ENCODE data around the gene GP9.

Gene GP9

DNA sequence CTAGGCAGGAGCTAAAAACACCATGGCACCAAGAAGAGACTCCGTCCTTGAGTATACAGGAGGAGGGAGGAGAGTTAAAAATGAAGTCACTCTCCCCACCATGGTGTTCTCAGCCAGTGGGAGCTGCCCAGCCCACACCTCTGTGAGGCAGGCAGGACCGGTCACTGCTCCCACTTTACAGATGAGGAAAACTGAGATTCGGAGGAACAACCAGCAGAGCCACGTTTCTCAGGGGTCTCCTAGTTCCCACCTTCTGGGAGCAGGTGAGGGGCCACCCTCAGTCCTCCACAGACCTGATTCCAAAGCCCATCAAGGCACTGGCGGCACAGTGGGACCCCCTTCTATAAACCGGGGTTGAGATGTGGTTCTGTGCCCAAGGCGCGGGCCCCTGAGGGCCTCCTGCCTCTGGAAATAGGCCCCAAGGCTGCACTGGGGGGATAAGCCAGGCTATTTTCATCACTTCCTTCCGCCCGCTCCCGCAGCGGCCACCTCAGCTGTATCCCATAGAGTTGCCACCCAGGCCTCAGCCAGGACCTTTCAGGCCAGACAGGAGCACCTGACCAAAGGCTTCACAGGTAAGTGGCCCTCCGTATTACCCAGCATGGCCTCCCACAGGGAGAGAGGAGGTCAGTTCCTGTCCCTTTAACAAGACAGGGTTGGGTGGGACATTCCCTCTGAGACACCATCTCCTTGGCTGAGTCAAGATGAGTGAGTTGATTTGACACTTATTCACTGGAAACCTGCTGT, at the start of gene GP9:
Gene GP9, plus strand, starts transcription at position 504 of the 747 bp plus-strand sequence. CDS start 961 bp downstream, outside the sequence.
- DNase-seq (ENCODE audit: low read depth in 2 of 2), result no peak

DNA sequence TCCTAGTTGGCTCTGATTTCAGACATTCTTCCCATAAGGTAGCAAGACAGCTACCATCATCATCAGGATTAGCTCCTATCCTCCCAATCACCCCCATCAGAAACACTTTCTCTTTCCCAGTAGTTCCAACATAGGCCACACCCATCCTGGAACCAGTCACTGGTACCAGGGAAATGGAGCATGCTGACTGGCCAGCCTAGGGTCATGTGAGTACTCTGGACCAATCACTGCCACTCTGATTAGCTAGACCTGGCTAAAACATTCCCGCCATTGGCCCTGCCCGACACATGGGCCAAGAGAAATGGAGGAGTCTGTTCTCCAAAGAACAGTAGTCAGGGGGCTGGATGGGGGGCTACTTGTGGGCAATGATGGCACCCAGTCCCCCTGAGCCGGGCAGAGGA, 47.1 kb upstream of the GP9 start:
- no peak for DNase-seq (ENCODE audit: low read depth in 2 of 2)

DNA sequence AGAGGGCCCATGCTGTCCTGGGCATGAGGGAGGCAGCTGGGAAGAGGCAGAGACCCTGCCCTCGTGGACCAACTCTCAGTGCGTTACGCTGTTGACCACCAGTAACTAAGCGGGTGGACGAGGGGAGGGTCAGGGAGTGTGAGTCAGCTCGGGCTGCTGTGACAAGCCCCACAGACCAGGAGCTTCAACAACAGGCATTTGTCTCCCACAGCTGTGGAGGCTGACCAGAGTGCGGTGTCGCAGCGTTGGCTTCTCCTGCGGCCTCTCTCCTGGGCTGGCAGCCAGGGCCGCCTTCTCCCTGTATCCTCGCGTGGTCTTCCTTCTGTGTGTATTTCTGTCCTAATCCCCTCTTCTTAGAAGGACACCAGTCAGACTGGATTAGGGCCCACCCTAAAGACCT, 46.4 kb upstream of the GP9 start:
- no peak for DNase-seq (ENCODE audit: low read depth in 2 of 2)

DNA sequence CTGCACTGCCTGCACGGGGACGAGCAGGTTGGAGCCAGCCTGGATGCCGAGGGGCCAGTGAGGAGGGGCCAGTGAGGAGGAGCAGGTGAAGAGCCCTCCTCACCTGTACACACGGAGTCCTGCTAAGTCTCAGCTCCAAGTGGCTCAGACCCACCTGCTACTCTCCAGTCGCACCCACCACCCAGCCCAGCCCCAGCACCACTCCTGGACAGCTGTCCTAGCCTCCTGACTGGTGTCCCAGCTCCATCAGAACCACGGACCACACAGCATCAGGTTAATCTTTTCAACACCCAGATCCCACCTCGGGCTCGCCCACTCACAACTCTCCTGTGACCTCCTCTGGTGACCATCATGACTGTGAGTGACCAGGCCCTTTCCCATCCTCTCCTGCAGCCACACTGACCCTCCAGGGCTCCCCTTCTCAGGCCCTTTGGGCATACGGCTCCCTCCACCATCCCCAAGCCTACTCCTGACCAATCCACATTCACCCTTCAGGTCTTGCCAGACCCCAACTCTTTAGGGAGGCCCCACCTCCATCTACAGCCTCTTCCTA, 45.7 kb upstream of the GP9 start:
- DNase-seq (ENCODE audit: low read depth in 2 of 2), result no peak

DNA sequence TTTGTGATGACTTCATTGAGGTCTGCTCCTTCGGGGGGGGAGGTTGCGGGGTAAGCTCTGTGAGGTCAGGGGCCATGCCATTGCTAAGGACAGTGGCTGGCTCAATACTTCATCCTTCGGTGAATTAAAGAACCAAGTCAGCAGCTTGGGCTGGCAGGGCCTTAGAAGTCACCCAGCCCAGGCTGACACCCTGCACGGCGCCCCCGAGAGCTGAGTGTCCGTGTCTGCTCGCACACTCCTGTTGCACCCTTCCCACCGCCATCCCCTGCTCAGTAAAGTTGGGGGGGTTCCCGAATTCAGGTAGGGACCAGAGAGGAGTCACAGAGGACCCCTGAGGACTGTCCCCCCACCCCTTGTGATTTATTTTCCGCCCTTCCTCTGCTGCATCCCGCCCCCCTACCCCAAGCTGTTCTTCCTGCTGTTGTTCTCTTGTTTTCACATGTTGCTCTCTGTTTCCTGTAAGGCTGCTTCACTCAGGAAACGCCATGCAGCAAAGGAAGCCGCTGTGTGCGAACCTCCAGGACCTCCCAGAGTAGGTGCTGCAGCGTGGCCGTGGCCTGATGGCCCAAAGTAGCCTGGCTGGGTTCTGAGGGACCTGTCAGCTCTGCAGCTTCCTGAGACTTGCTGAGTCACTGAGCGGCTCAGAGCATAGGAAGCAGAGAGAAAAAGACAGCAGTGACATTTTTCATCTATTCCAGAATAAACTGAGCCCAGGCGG, 45.0 kb upstream of the GP9 start:
- no peak for DNase-seq (ENCODE audit: low read depth in 2 of 2)

GRCh38 chr3:129016356-129016719, 44.2 kb upstream of the GP9 start:
- DNase-seq (ENCODE audit: low read depth in 2 of 2), result peak in 1 of 2 donors; percentile 32

- no peak for DNase-seq (ENCODE audit: low read depth in 2 of 2)
Measured at GRCh38 chr3:129016720-129017483, 43.7 kb upstream of the GP9 start.

GRCh38 chr3:129017484-129017899, 43.1 kb upstream of the GP9 start:
- DNase-seq (ENCODE audit: low read depth in 2 of 2), result no peak

DNA sequence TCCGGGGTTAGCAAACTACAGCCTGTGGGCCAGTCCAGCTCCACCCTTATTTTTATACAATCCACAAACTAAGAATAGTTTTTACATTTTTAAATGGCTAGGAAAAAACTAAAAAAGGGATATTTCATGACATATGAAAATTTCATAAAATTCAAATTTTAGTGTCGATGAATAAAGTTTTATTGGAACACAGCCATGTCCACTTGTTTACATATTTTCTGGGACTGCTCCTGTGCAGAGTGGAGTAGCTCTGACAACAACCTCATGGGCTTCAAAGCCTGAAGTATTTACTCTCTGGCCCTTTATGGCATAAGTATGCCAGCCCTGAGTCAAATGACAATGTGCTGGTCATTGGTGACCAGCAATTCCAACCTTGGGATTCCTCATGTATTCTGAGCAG, 42.3 kb upstream of the GP9 start:
- DNase-seq (ENCODE audit: low read depth in 2 of 2), result no peak

GRCh38 chr3:129018751-129019150, 41.8 kb upstream of the GP9 start:
- no peak for DNase-seq (ENCODE audit: low read depth in 2 of 2)

- DNase-seq (ENCODE audit: low read depth in 2 of 2), result no peak
Measured at GRCh38 chr3:129019266-129019665, 41.3 kb upstream of the GP9 start.

- no peak for DNase-seq (ENCODE audit: low read depth in 2 of 2)
Measured at GRCh38 chr3:129020691-129021090, 39.9 kb upstream of the GP9 start.

DNA sequence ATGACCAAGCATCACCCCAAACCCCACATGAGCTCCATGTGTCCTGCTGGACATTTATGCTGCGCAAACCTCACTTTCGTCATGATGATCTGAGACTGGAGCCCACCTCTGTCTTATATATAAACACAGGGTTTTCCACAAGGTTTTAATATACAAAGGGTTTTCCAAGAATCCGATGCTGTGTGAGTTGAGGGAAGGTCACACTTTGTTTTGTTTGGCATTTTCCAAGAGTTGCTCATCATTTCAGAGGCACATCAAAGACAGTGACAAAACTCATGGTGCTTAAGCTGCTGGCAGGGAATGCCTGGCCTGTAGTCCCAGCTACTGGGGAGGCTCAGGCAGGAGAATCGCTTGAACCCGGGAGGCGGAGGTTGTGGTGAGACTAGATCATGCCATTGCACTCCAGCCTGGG, 39.4 kb upstream of the GP9 start:
- no peak for DNase-seq (ENCODE audit: low read depth in 2 of 2)

GRCh38 chr3:129022114-129023007, 38.2 kb upstream of the GP9 start:
- no peak for DNase-seq (ENCODE audit: low read depth in 2 of 2)

DNA sequence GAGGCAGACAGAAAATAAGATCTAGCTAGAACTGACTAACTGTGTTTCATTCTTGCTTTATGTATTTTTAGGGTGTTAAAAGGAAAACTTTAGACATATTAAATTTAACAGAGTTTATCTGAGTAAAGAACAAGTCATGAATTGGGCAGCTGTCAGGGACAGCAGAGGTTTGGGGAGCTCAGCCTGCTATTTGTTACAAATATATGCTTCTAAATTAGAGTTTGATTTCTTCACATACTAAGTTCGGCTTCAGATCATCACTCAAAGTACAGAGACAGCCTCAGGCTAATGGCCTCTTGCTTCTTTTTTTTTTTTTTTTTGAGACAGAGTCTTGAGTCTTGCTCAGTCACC, 37.6 kb upstream of the GP9 start:
- DNase-seq (ENCODE audit: low read depth in 2 of 2), result no peak

DNA sequence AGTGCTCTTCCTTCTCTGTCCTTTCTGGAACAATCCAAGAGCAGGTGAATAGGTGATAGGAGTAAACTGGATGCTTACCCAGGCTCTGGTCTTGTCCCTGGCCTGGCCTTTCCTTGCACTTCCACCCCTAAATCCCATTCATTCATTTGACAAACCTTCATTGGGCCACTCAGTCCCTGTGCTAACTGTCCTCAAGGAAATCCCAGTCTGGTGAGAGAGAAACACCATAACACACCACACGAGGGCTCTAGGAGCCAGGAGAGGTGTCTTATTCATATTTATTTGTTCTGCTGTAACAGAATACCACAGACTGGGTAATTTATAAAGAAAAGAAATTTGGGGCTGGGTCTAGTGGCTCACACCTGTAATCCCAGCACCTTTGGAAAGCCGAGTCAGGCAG, 36.7 kb upstream of the GP9 start:
- no peak for DNase-seq (ENCODE audit: low read depth in 2 of 2)

- DNase-seq (ENCODE audit: low read depth in 2 of 2), result no peak
Measured at GRCh38 chr3:129025108-129025507, 35.5 kb upstream of the GP9 start.

GRCh38 chr3:129025691-129026435, 34.7 kb upstream of the GP9 start:
- no peak for DNase-seq (ENCODE audit: low read depth in 2 of 2)

DNA sequence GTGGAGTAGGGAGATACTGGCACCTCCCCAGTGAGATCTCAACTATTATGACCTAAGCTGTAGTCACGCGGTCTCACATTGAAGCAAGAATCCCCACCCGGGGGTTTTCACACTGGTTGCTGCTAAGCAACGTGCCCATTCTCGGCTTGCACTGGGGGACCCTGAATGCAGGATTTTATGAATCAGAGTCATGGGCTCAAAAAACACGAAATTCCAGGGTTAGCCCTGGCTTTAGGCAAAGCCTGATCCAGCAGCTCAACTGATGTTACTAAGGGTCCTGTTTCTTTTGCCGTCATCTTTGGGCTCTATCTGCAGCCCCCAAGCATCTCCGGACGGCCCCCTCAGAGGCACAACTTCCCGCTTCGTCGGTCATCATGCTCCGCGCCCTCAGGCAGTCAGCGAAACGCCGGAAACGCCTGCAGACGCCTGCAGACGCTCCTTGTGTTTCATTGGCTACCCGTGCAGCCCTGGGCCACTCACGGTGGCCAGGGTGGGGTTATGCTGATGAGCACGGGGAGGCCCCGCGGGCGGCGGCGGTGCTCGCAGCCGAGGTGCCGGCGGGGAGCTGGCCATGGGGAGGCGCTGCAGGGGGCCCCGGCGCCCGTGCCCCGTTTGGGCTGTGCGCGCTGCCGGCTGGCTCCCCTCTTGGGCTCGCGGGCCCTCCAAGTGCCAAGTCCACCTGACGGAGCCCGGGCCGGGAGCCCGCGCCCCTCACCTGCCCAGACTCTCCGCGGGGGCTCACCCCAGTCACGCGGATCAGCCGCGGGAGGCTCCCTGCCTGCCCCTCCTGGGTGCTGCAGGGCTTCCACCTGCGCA, 33.6 kb upstream of the GP9 start:
- peak; percentile 88 to 89 for DNase-seq (ENCODE audit: low read depth in 2 of 2)

DNA sequence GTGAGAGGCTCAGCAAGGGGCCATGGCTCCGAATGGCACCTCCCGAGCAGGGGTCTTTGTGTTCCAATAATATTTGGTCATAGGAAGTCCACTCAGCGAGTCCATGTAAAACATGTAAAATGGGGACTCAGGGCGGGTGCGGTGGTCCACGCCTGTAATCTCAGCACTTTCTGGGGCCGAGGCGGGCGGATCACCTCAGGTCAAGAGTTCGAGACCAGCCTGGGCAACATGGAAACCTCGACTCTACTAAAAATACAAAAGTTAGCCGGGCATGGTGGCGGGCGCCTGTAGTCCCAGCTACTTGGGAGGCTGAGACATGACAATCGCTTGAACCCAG, 33.1 kb upstream of the GP9 start:
- no peak for DNase-seq (ENCODE audit: low read depth in 2 of 2)
